ENCODE data around the gene ITGA6.

ITGA6 gene

DNA sequence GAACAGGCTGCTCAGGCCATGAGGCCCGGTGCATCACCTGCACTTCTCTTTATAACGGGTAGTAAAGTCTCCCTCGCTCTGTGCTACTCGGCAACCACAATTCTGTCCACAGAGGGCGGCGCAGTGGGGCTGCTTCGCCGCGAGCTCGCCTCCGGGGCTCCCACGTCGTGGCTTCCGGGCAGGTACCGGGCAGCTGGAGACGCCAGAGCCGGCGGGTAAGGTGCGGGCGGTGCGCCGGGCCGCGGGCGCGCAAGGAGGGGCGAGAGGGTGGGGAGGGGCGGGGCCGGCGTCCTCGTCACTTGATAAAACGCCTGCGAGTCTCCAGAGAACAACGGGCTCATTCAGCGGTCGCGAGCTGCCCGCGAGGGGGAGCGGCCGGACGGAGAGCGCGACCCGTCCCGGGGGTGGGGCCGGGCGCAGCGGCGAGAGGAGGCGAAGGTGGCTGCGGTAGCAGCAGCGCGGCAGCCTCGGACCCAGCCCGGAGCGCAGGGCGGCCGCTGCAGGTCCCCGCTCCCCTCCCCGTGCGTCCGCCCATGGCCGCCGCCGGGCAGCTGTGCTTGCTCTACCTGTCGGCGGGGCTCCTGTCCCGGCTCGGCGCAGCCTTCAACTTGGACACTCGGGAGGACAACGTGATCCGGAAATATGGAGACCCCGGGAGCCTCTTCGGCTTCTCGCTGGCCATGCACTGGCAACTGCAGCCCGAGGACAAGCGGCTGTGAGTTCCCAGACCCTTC is at the start of gene ITGA6:
ITGA6 (plus strand) TSS at position 331 of the 734 bp plus-strand sequence.
- TF ChIP-seq, protein P1, sequence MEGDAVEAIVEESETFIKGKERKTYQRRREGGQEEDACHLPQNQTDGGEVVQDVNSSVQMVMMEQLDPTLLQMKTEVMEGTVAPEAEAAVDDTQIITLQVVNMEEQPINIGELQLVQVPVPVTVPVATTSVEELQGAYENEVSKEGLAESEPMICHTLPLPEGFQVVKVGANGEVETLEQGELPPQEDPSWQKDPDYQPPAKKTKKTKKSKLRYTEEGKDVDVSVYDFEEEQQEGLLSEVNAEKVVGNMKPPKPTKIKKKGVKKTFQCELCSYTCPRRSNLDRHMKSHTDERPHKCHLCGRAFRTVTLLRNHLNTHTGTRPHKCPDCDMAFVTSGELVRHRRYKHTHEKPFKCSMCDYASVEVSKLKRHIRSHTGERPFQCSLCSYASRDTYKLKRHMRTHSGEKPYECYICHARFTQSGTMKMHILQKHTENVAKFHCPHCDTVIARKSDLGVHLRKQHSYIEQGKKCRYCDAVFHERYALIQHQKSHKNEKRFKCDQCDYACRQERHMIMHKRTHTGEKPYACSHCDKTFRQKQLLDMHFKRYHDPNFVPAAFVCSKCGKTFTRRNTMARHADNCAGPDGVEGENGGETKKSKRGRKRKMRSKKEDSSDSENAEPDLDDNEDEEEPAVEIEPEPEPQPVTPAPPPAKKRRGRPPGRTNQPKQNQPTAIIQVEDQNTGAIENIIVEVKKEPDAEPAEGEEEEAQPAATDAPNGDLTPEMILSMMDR (IDR thresholded peaks at IDR 0.05): no peak
- no peak for TF ChIP-seq ZFX (IDR thresholded peaks at IDR 0.05; ENCODE audit: borderline replicate concordance)
- no peak within 1 kb of the TSS for H3K27ac ChIP-seq

- no peak overlapping the region for H3K27ac ChIP-seq
- no peak for TF ChIP-seq ZFX (IDR thresholded peaks at IDR 0.05; ENCODE audit: borderline replicate concordance)
- TF ChIP-seq, protein P1 (IDR thresholded peaks at IDR 0.05): no peak
These were observed 46.7 kb upstream of the ITGA6 start for GRCh38 chr2:172380436-172381274.

DNA sequence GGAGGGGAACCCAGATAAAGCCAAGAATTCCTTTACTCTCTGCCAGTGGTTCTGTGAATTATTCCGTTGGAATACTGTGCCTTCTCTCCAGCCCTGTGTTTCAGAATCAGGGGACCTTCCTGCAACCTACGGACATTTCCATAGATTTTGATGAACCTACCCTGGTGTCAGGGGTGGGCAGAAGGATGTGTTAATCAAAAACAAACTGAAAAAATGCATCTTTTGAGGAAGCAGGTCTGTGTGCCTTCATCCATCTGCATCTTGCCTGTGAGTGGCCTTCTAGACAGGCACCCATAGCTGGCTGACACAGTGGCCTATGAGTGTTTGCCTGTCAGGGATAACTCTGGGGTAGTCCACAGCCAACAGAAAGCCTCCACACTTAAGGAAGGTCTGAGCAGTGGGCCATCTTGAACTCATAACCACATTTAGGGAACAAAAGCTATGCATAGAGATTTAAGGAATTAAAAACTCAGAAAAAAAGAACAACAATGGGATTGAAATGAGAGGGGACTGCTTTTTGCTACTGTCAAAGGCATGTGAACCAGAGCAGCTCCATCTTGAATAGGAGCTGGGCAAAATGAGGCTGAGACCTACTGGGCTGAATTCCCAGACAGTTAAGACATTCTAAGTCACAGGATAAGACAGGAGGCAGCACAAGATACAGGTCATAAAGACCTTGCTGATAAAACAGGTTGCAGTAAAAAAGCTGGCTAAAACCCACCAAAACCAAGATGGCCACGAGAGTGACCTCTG is 45.9 kb upstream of the ITGA6 start:
- no peak for TF ChIP-seq ZFX (IDR thresholded peaks at IDR 0.05; ENCODE audit: borderline replicate concordance)
- TF ChIP-seq, protein P1 (IDR thresholded peaks at IDR 0.05): no peak
- H3K27ac ChIP-seq: no peak overlapping the region

DNA sequence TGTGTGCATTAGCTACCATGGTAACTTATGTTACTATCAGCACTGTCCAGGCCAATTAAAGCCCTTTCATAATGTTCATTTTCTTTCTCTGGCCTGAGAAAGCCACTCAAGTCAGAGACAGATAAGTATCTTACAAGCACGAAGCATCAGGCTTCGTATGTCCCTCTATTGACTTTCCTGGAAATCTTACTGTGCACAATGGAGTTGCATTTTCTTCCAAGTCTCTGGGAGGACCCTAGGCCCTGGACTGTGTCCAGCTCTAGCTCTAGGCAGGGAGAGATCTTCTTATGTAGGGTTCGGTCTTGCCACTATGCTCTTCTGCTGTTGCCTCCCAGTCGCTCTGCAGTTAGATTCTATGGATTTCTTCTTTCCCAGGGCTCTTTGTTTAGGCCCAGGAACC is 40.0 kb upstream of the ITGA6 start:
- TF ChIP-seq, protein P1 (IDR thresholded peaks at IDR 0.05): no peak
- no peak for TF ChIP-seq ZFX (IDR thresholded peaks at IDR 0.05; ENCODE audit: borderline replicate concordance)
- H3K27ac ChIP-seq: no peak overlapping the region

DNA sequence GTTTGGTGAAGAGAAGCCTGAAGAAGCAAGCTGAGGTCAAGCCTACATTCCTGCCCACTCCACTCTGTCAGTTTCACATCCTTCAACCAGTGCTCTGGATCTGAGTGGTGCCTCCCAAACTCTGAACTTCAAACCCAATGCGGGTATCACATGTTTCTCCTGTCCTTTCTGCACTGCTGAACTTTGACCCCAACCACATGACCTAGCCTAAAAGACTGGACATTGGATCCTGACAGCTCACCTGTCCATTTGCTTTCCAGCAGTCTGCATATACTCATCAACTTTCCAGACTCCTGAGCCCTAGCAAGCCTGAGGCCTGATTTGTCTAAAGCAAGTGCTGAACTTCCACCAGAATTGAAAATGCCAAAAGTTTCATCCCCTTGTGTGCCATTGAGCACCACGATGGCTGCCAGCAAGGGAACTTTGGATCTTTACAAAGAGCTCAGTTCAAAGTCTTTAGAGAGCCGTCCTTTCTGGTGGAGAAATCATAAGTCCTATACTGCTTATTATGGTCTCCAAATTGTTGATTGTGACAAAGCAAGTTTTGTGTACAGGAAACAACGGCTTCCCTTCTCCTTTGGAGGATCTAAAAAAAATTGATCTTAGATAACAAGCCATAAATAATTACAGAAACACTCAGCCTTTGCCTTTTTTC is 37.6 kb upstream of the ITGA6 start:
- no peak overlapping the region for H3K27ac ChIP-seq
- no peak for TF ChIP-seq ZFX (IDR thresholded peaks at IDR 0.05; ENCODE audit: borderline replicate concordance)
- TF ChIP-seq, protein P1 (IDR thresholded peaks at IDR 0.05): no peak

- TF ChIP-seq, protein P1 (IDR thresholded peaks at IDR 0.05): no peak
- no peak for TF ChIP-seq ZFX (IDR thresholded peaks at IDR 0.05; ENCODE audit: borderline replicate concordance)
- H3K27ac ChIP-seq: no peak overlapping the region
These were observed 33.4 kb upstream of the ITGA6 start for GRCh38 chr2:172394002-172394401.

Data from 22Rv1 (cell line).